ENCODE results near the gene C19orf67. TPM values are rescaled to one million over a fixed set of nuclear protein-coding genes. Genes with fewer than 3 reads are reported as not detected.
"Not testable (repeated sequence)": the region's sequence is repeated elsewhere in the genome, so short reads cannot be mapped to it uniquely, and the experiment has no call there.

Gene C19orf67
- total RNA-seq, 1 donor = not detected

GRCh38 chr19:14042659-14043608 lies 42.6 kb downstream of the C19orf67 start:
- H3K9me3 ChIP-seq (ENCODE audit: low read depth, low read length); H3K4me1 ChIP-seq (ENCODE audit: insufficient read depth, low read length); H3K4me3 ChIP-seq (ENCODE audit: low read length); H3K27me3 ChIP-seq (ENCODE audit: insufficient read depth, low read length): not testable (repeated sequence)

GRCh38 chr19:14039181-14039580 lies 46.4 kb downstream of the C19orf67 start:
- Histone ChIP-seq H3K4me3 (ENCODE audit: low read length) (no peak overlapping the region), H3K4me1 (ENCODE audit: insufficient read depth, low read length) (peaks cover 7% of the 10 kb centered on the region), H3K27me3 (ENCODE audit: insufficient read depth, low read length) (no peaks in the 10 kb centered on the region), H3K9me3 (ENCODE audit: low read depth, low read length) (no peaks in the 10 kb centered on the region)

- H3K4me3 ChIP-seq (ENCODE audit: low read length) = no peak overlapping the region
- H3K9me3 ChIP-seq (ENCODE audit: low read depth, low read length) = no peaks in the 10 kb centered on the region
- H3K27me3 ChIP-seq (ENCODE audit: insufficient read depth, low read length) = no peaks in the 10 kb centered on the region
- peaks cover 18% of the 10 kb centered on the region for H3K4me1 ChIP-seq (ENCODE audit: insufficient read depth, low read length)
Measured at GRCh38 chr19:14035706-14036105, 49.9 kb downstream of the C19orf67 start.

GRCh38 chr19:14035159-14035558 lies 50.4 kb downstream of the C19orf67 start:
- not testable (repeated sequence) for H3K27me3 ChIP-seq (ENCODE audit: insufficient read depth, low read length); H3K9me3 ChIP-seq (ENCODE audit: low read depth, low read length); H3K4me3 ChIP-seq (ENCODE audit: low read length)
- H3K4me1 ChIP-seq (ENCODE audit: insufficient read depth, low read length) = peaks cover 22% of the 10 kb centered on the region

GRCh38 chr19:14033946-14034345 lies 51.6 kb downstream of the C19orf67 start:
- H3K4me3 ChIP-seq (ENCODE audit: low read length) = no peak overlapping the region
- H3K4me1 ChIP-seq (ENCODE audit: insufficient read depth, low read length) = peaks cover 22% of the 10 kb centered on the region
- no peaks in the 10 kb centered on the region for H3K9me3 ChIP-seq (ENCODE audit: low read depth, low read length)
- H3K27me3 ChIP-seq (ENCODE audit: insufficient read depth, low read length) = no peaks in the 10 kb centered on the region

- Histone ChIP-seq H3K4me3 (ENCODE audit: low read length) (peak within 1 kb of the TSS; percentile 88), H3K27me3 (ENCODE audit: insufficient read depth, low read length) (no peaks in the 10 kb centered on the region), H3K9me3 (ENCODE audit: low read depth, low read length) (no peaks in the 10 kb centered on the region), H3K4me1 (ENCODE audit: insufficient read depth, low read length) (peaks cover 22% of the 10 kb centered on the region)
Measured at GRCh38 chr19:14031719-14032480, 53.7 kb downstream of the C19orf67 start, which contains the start of gene IL27RA. Gene IL27RA, plus strand, starts transcription at chr19:14031762. Its CDS starts 111 bp downstream, at chr19:14031873.

Other genes with a start within 250 kb of the C19orf67 start
- gene NANOS3, start 208.6 kb downstream of the C19orf67 start, total RNA-seq = not detected
- 0.10 TPM for gene BRME1, start 179.7 kb downstream of the C19orf67 start, total RNA-seq
- gene CC2D1A, start 179.6 kb downstream of the C19orf67 start, total RNA-seq = 8.2 TPM
- gene PODNL1, start 147.4 kb downstream of the C19orf67 start, total RNA-seq = not detected
- gene DCAF15, start 133.3 kb downstream of the C19orf67 start, total RNA-seq = 26.1 TPM
- 2.5 TPM for gene RFX1, start 79.5 kb downstream of the C19orf67 start, total RNA-seq
- not detected for gene RLN3, start 57.6 kb downstream of the C19orf67 start, total RNA-seq
- 18.5 TPM for gene IL27RA, start 54.0 kb downstream of the C19orf67 start, total RNA-seq
- gene PALM3, start 23.7 kb downstream of the C19orf67 start, total RNA-seq = under 0.01 TPM
- 1.7 TPM for gene MISP3, start 13.0 kb downstream of the C19orf67 start, total RNA-seq
- gene SAMD1, start 5.0 kb upstream of the C19orf67 start, total RNA-seq = 22.2 TPM
- 62.0 TPM for gene PRKACA, start 32.0 kb upstream of the C19orf67 start, total RNA-seq
- 0.94 TPM for gene ASF1B, start 50.8 kb upstream of the C19orf67 start, total RNA-seq
- gene ADGRL1, start 120.4 kb upstream of the C19orf67 start, total RNA-seq = 4.0 TPM

Measured in mononuclear cell (primary cell).